ENCODE data around the gene CD109.

DNA sequence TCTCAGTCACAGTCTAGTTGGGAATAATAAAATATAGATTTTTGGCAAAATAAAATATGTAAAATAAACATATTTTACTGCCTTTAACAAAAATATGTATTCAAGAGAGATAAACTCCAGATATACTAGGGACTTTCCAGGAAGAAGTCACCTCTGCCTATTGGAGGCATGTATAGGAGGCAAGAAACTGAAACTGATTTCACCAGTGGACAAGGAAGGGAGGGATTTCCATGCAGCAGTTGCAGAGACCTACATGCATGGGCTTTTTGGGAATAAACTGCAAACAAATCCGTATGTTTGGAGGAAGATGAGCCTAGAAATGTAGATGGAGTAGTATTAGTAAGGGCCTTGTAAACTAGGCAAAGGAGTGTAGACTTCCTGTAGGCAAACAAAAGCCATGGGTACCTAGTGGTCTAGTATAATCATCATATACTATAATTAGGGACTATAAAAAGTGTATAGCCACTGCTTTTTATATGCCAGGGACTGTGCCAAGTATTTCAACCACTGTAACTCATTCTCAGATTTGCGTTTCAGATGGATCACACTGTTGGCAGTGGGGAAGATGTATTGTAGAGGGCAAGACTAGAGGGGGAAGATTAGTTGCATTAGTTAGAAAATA, 38.9 kb downstream of the CD109 start:
- TF ChIP-seq CTCF (IDR thresholded peaks at IDR 0.05) (no peak), POLR2AphosphoS5 (IDR thresholded peaks at IDR 0.05; ENCODE audit: low read depth, low read length) (no peak), SIN3A (IDR thresholded peaks at IDR 0.05; ENCODE audit: borderline replicate concordance, insufficient read depth, low read depth, low read length) (no peak), TCF7L2 (IDR thresholded peaks at IDR 0.05; ENCODE audit: low read depth, low read length) (no peak)
- TF ChIP-seq, protein P1, sequence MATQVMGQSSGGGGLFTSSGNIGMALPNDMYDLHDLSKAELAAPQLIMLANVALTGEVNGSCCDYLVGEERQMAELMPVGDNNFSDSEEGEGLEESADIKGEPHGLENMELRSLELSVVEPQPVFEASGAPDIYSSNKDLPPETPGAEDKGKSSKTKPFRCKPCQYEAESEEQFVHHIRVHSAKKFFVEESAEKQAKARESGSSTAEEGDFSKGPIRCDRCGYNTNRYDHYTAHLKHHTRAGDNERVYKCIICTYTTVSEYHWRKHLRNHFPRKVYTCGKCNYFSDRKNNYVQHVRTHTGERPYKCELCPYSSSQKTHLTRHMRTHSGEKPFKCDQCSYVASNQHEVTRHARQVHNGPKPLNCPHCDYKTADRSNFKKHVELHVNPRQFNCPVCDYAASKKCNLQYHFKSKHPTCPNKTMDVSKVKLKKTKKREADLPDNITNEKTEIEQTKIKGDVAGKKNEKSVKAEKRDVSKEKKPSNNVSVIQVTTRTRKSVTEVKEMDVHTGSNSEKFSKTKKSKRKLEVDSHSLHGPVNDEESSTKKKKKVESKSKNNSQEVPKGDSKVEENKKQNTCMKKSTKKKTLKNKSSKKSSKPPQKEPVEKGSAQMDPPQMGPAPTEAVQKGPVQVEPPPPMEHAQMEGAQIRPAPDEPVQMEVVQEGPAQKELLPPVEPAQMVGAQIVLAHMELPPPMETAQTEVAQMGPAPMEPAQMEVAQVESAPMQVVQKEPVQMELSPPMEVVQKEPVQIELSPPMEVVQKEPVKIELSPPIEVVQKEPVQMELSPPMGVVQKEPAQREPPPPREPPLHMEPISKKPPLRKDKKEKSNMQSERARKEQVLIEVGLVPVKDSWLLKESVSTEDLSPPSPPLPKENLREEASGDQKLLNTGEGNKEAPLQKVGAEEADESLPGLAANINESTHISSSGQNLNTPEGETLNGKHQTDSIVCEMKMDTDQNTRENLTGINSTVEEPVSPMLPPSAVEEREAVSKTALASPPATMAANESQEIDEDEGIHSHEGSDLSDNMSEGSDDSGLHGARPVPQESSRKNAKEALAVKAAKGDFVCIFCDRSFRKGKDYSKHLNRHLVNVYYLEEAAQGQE (IDR thresholded peaks at IDR 0.05; ENCODE audit: insufficient read depth in 1 of 2, low read depth in 2 of 2, low read length in 1 of 2), result no peak

Data from Panc1 (cell line).